HCT116 (cell line): ENCODE data around the gene NMD3. TPM values are rescaled to one million over a fixed set of nuclear protein-coding genes. Genes with fewer than 3 reads are reported as not detected.

Source experiments
- ATAC-seq: fragments of 200-7000 bp; cut with Tn5 transposase; 2 replicates; pipeline ENCODE4 v1.9.1; 2020; ENCODE audit warnings: mild to moderate bottlenecking, moderate library complexity
- BruUV-seq: library from RNA; stranded (reverse); fragments of 400-500 nt; replicated peaks from 2 replicates; lab custom pipeline; 2021; lab: Mats Ljungman, UMichigan
- CTCF ChIA-PET: fragments of 300-600 bp; sonication (Branson Sonifier 250); formaldehyde crosslinking; loops from one replicate; lab custom pipeline; 2021; ENCODE audit warnings: antibody characterized with exemption; lab: Charles Lee
- POLR2A ChIA-PET: fragments of 300-600, 350-600 bp; sonication (Branson Sonifier 250); formaldehyde crosslinking; loops from one replicate; lab custom pipeline; 2021; ENCODE audit warnings: antibody characterized with exemption; lab: Charles Lee
- RAD21 ChIA-PET, 2 experiments: fragments of 300-600 bp; sonication (Branson Sonifier 250); formaldehyde crosslinking; loops; one replicate each; lab custom pipeline; 2023; ENCODE audit warnings: low total read pairs in 2 of 2; ENCODE audit not compliant: uncharacterized antibody in 2 of 2, unreplicated experiment in 2 of 2, low non-redundant PET in 1 of 2; lab: Charles Lee
- DNase-seq: peaks from one replicate; pipeline ENCODE4 v3.0.0-alpha.2; 2010; ENCODE audit warnings: low read depth, low spot score
- H2AFZ ChIP-seq: fragments of 200-600 bp; shearing (Covaris generic), sonication (generic); 2 replicates; pipeline ENCODE4 v1.6.1; 2017; ENCODE audit warnings: low read depth, mixed run types, mixed read lengths, antibody characterized with exemption, low read length; ENCODE audit not compliant: poor library complexity, severe bottlenecking
- H3K27ac ChIP-seq: 2 replicates; pipeline ENCODE4 v1.5.1; 2012; ENCODE audit warnings: low read depth, low read length
- H3K27me3 ChIP-seq: fragments of 200-600 bp; sonication (generic); 2 replicates; pipeline ENCODE4 v1.6.1; 2016; ENCODE audit warnings: mixed run types, low read length, mixed read lengths; ENCODE audit not compliant: insufficient read depth
- H3K36me3 ChIP-seq, 2 experiments: fragments of 200-500 bp in 1 of 2; fragments of 200-600 bp in 1 of 2; sonication (Bioruptor generic) in 1 of 2; sonication (generic) in 1 of 2; 2 replicates each; pipeline versions ENCODE4 v1.5.1 to v1.6.1; 2014 to 2016; ENCODE audit warnings: low read length in 2 of 2, inconsistent platforms in 1 of 2, mixed read lengths in 1 of 2, mixed run types in 1 of 2; ENCODE audit not compliant: insufficient read depth in 2 of 2, control insufficient read depth in 1 of 2
- H3K4me1 ChIP-seq, 2 experiments: fragments of 200-600 bp in 1 of 2; sonication (generic) in 1 of 2; 2 replicates each; pipeline versions ENCODE4 v1.5.1 to v1.6.1; 2012 to 2017; ENCODE audit warnings: low read length in 2 of 2, inconsistent platforms in 1 of 2, mild to moderate bottlenecking in 1 of 2, mixed read lengths in 1 of 2, mixed run types in 1 of 2, moderate library complexity in 1 of 2; ENCODE audit not compliant: insufficient read depth in 2 of 2, control insufficient read depth in 1 of 2
- H3K4me2 ChIP-seq: fragments of 200-600 bp; sonication (generic); 2 replicates; pipeline ENCODE4 v1.6.1; 2017; ENCODE audit warnings: mixed run types, low read length, mixed read lengths
- H3K4me3 ChIP-seq, 2 experiments: fragments of 200-600 bp in 1 of 2; sonication (generic) in 1 of 2; replicated peaks in 1 of 2; 2 replicates each; pipeline ENCODE4 v1.5.1; 2011 to 2016; ENCODE audit warnings: low read length in 2 of 2, control low read depth in 1 of 2, low read depth in 1 of 2, mild to moderate bottlenecking in 1 of 2, mixed read lengths in 1 of 2, mixed run types in 1 of 2
- H3K79me2 ChIP-seq: fragments of 200-600 bp; sonication (generic); 2 replicates; pipeline ENCODE4 v1.6.1; 2017; ENCODE audit warnings: mild to moderate bottlenecking, mixed run types, low read length, moderate library complexity, mixed read lengths; ENCODE audit not compliant: insufficient read depth
- H3K9ac ChIP-seq: fragments of 200-600 bp; sonication (generic); 2 replicates; pipeline ENCODE4 v1.6.1; 2016; ENCODE audit warnings: low read length, mixed read lengths
- H3K9me2 ChIP-seq: fragments of 200-600 bp; sonication (generic), shearing (Covaris generic); 2 replicates; pipeline ENCODE4 v1.6.1; 2017; ENCODE audit warnings: mixed run types, mild to moderate bottlenecking, moderate library complexity; ENCODE audit not compliant: insufficient read depth
- H3K9me3 ChIP-seq, 2 experiments: fragments of 200-500 bp in 1 of 2; fragments of 200-600 bp in 1 of 2; sonication (Bioruptor generic) in 1 of 2; sonication (generic) in 1 of 2; 2 replicates each; pipeline ENCODE4 v1.6.1; 2014 to 2017; ENCODE audit warnings: low read length in 2 of 2, mixed read lengths in 2 of 2, inconsistent platforms in 1 of 2, low read depth in 1 of 2, mild to moderate bottlenecking in 1 of 2, mixed run types in 1 of 2, moderate library complexity in 1 of 2; ENCODE audit not compliant: control insufficient read depth in 1 of 2, insufficient read depth in 1 of 2
- H4K20me1 ChIP-seq: fragments of 200-600 bp; sonication (generic), shearing (Covaris generic); 2 replicates; pipeline ENCODE4 v1.6.1; 2017; ENCODE audit warnings: mixed run types, mild to moderate bottlenecking, moderate library complexity; ENCODE audit not compliant: insufficient read depth
- CBX3 ChIP-seq: IDR thresholded peaks from 2 replicates; pipeline ENCODE4 v1.6.1; 2012; ENCODE audit warnings: low read depth
- CEBPB ChIP-seq: IDR thresholded peaks from 2 replicates; pipeline ENCODE4 v1.6.1; 2012; ENCODE audit warnings: low read depth
- ELF1 ChIP-seq: IDR thresholded peaks from 2 replicates; pipeline ENCODE4 v1.6.1; 2012; ENCODE audit warnings: low read depth, borderline replicate concordance
- EZH2phosphoT487 ChIP-seq: fragments of 200-600 bp; IDR thresholded peaks from 2 replicates; pipeline ENCODE4 v1.6.1; 2018; ENCODE audit warnings: antibody characterized with exemption, borderline replicate concordance
- FOSL1 ChIP-seq: IDR thresholded peaks from 2 replicates; pipeline ENCODE4 v1.6.1; 2012; ENCODE audit warnings: low read depth
- JUND ChIP-seq: IDR thresholded peaks from 2 replicates; pipeline ENCODE4 v1.6.1; 2012
- POLR2A ChIP-seq: IDR thresholded peaks from 2 replicates; pipeline ENCODE4 v1.7.0; 2011; ENCODE audit warnings: borderline replicate concordance; ENCODE audit not compliant: insufficient read depth, insufficient read length; ENCODE audit errors: extremely low read depth
- POLR2AphosphoS5 ChIP-seq: IDR thresholded peaks from 2 replicates; pipeline ENCODE4 v1.6.1; 2011; ENCODE audit warnings: mild to moderate bottlenecking, low read depth, low read length, moderate library complexity
- RAD21 ChIP-seq: IDR thresholded peaks from 2 replicates; pipeline ENCODE4 v1.6.1; 2012; ENCODE audit warnings: low read depth, mild to moderate bottlenecking
- SIN3A ChIP-seq: IDR thresholded peaks from 2 replicates; pipeline ENCODE4 v1.6.1; 2012; ENCODE audit warnings: low read depth
- SP1 ChIP-seq: IDR thresholded peaks from 2 replicates; pipeline ENCODE4 v1.6.1; 2012; ENCODE audit warnings: low read depth
- SRF ChIP-seq: IDR thresholded peaks from 2 replicates; pipeline ENCODE4 v1.6.1; 2012; ENCODE audit warnings: low read depth
- TCF7L2 ChIP-seq: IDR thresholded peaks from 2 replicates; pipeline ENCODE4 v1.7.0; 2011; ENCODE audit warnings: borderline replicate concordance, inconsistent platforms; ENCODE audit not compliant: insufficient read depth, insufficient read length; ENCODE audit errors: extremely low read depth
- YY1 ChIP-seq: IDR thresholded peaks from 2 replicates; pipeline ENCODE4 v1.6.1; 2011; ENCODE audit warnings: low read length, low read depth, moderate library complexity, mild to moderate bottlenecking; ENCODE audit not compliant: insufficient replicate concordance; ENCODE audit errors: extremely low read depth
- ZFX ChIP-seq: fragments of 450-650 bp; IDR thresholded peaks from 2 replicates; pipeline ENCODE4 v1.6.1; 2017
- ZNF274 ChIP-seq: fragments of 200-500 bp; sonication (Bioruptor generic); IDR thresholded peaks from 2 replicates; pipeline ENCODE4 v1.6.1; 2014; ENCODE audit warnings: mild to moderate bottlenecking, low read depth, low read length, inconsistent platforms
- intact Hi-C: fragments of 100-400 bp; cut with micrococcal nuclease; formaldehyde crosslinking; loops from 2 replicates; pipeline ENCODE4 v1.10.0; 2022
- total RNA-seq: library from RNA; stranded (reverse); gene quantifications from one replicate; pipeline ENCODE4 v1.2.1, GENCODE V29; 2021; ENCODE audit not compliant: unreplicated experiment
- TF ChIP-seq, protein P1 (sequence below): IDR thresholded peaks from 2 replicates; pipeline ENCODE4 v1.6.1; 2012; ENCODE audit warnings: low read depth
- TF ChIP-seq, protein P2 (sequence below), 3 experiments: fragments of 200-600 bp in 1 of 3; sonication (generic) in 1 of 3; IDR thresholded peaks in 2 of 3; conservative IDR thresholded peaks in 1 of 3; 2 replicates each; pipeline ENCODE4 v1.5.1; 2012 to 2017; ENCODE audit warnings: low read depth in 2 of 3, low read length in 2 of 3, antibody characterized with exemption in 1 of 3, borderline replicate concordance in 1 of 3, control low read depth in 1 of 3, mild to moderate bottlenecking in 1 of 3, mixed read lengths in 1 of 3, mixed run types in 1 of 3, moderate library complexity in 1 of 3; ENCODE audit not compliant: insufficient read depth in 1 of 3
- TF ChIP-seq, protein P3 (sequence below): IDR thresholded peaks from 2 replicates; pipeline ENCODE4 v1.6.1; 2011; ENCODE audit warnings: mild to moderate bottlenecking, low read length, moderate library complexity; ENCODE audit not compliant: insufficient replicate concordance; ENCODE audit errors: extremely low read depth
- TF ChIP-seq, protein P4 (sequence below): IDR thresholded peaks from 2 replicates; pipeline ENCODE4 v1.6.1; 2012

Gene NMD3
- total RNA-seq, 1 experiment from 2014 or later, result 85.2 TPM

DNA sequence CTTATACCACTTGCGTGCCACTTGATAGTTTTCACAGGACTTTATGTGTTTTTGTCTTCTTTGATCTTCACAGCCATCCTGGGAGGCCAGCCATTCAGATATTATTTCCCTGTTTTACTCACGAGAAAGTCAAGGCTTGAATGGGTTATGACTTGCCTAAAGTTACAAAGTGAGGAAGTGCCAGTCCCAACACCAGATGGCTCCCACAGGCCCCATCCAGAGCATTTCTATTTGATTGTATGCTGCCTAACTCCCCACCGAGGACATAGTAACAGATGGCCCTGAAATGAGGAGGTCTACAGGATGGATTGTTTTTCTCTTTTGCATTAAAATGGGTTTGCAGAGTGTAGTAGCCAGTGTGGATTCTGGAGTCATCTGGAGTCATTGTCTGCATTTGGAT is 75.7 kb downstream of the NMD3 start:
- intact Hi-C loops, result no loop called here

More for the DNA sequence above, 75.7 kb downstream of the NMD3 start:
- POLR2A ChIA-PET, result no interaction called here
- no peak overlapping the region for H3K4me3 ChIP-seq
- no peaks in the 10 kb centered on the region for H3K9me2 ChIP-seq
- no peaks in the 10 kb centered on the region for H3K36me3 ChIP-seq
- H3K4me1 ChIP-seq, result peaks cover 0 to under 1% of the 10 kb centered on the region in 2 experiments; a peak in 1 of 4 replicates
- TF ChIP-seq SRF (no peak), FOSL1 (no peak), ELF1 (no peak), EZH2phosphoT487 (no peak), JUND (no peak), ZFX (no peak), POLR2A (no peak), YY1 (no peak), CEBPB (no peak), ZNF274 (no peak), CBX3 (no peak), TCF7L2 (no peak), POLR2AphosphoS5 (no peak), SP1 (no peak), RAD21 (no peak), SIN3A (no peak)
- TF ChIP-seq, protein P1, sequence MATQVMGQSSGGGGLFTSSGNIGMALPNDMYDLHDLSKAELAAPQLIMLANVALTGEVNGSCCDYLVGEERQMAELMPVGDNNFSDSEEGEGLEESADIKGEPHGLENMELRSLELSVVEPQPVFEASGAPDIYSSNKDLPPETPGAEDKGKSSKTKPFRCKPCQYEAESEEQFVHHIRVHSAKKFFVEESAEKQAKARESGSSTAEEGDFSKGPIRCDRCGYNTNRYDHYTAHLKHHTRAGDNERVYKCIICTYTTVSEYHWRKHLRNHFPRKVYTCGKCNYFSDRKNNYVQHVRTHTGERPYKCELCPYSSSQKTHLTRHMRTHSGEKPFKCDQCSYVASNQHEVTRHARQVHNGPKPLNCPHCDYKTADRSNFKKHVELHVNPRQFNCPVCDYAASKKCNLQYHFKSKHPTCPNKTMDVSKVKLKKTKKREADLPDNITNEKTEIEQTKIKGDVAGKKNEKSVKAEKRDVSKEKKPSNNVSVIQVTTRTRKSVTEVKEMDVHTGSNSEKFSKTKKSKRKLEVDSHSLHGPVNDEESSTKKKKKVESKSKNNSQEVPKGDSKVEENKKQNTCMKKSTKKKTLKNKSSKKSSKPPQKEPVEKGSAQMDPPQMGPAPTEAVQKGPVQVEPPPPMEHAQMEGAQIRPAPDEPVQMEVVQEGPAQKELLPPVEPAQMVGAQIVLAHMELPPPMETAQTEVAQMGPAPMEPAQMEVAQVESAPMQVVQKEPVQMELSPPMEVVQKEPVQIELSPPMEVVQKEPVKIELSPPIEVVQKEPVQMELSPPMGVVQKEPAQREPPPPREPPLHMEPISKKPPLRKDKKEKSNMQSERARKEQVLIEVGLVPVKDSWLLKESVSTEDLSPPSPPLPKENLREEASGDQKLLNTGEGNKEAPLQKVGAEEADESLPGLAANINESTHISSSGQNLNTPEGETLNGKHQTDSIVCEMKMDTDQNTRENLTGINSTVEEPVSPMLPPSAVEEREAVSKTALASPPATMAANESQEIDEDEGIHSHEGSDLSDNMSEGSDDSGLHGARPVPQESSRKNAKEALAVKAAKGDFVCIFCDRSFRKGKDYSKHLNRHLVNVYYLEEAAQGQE, result no peak
- TF ChIP-seq, protein P2, sequence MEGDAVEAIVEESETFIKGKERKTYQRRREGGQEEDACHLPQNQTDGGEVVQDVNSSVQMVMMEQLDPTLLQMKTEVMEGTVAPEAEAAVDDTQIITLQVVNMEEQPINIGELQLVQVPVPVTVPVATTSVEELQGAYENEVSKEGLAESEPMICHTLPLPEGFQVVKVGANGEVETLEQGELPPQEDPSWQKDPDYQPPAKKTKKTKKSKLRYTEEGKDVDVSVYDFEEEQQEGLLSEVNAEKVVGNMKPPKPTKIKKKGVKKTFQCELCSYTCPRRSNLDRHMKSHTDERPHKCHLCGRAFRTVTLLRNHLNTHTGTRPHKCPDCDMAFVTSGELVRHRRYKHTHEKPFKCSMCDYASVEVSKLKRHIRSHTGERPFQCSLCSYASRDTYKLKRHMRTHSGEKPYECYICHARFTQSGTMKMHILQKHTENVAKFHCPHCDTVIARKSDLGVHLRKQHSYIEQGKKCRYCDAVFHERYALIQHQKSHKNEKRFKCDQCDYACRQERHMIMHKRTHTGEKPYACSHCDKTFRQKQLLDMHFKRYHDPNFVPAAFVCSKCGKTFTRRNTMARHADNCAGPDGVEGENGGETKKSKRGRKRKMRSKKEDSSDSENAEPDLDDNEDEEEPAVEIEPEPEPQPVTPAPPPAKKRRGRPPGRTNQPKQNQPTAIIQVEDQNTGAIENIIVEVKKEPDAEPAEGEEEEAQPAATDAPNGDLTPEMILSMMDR (IDR thresholded peaks at IDR 0.05 in 2 of 3, conservative IDR thresholded peaks at IDR 0.05 in 1 of 3; ENCODE audit: borderline replicate concordance in 1 of 3, insufficient read depth in 1 of 3, low read depth in 2 of 3, low read length in 2 of 3), result no peak
- TF ChIP-seq, protein P3, sequence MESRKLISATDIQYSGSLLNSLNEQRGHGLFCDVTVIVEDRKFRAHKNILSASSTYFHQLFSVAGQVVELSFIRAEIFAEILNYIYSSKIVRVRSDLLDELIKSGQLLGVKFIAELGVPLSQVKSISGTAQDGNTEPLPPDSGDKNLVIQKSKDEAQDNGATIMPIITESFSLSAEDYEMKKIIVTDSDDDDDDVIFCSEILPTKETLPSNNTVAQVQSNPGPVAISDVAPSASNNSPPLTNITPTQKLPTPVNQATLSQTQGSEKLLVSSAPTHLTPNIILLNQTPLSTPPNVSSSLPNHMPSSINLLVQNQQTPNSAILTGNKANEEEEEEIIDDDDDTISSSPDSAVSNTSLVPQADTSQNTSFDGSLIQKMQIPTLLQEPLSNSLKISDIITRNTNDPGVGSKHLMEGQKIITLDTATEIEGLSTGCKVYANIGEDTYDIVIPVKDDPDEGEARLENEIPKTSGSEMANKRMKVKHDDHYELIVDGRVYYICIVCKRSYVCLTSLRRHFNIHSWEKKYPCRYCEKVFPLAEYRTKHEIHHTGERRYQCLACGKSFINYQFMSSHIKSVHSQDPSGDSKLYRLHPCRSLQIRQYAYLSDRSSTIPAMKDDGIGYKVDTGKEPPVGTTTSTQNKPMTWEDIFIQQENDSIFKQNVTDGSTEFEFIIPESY, result no peak
- TF ChIP-seq, protein P4, sequence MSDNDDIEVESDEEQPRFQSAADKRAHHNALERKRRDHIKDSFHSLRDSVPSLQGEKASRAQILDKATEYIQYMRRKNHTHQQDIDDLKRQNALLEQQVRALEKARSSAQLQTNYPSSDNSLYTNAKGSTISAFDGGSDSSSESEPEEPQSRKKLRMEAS, result no peak
- H3K27me3 ChIP-seq, result no peaks in the 10 kb centered on the region
- CTCF ChIA-PET, result no interaction called here
- ATAC-seq (no peak), DNase-seq (no peak)
- no peaks in the 10 kb centered on the region for H3K79me2 ChIP-seq
- RAD21 ChIA-PET, result no interaction called here
- no peak overlapping the region for H3K27ac ChIP-seq
- no peak overlapping the region for H3K4me2 ChIP-seq
- H3K9ac ChIP-seq, result no peak overlapping the region
- H2AFZ ChIP-seq, result no peak overlapping the region
- no peaks in the 10 kb centered on the region for H4K20me1 ChIP-seq
- BruUV-seq, result no TSS peak
- peaks cover 6% of the 10 kb centered on the region in 2 experiments; a peak in 2 of 4 replicates for H3K9me3 ChIP-seq
